Measurements from ENCODE around the gene MAST3.

DNA sequence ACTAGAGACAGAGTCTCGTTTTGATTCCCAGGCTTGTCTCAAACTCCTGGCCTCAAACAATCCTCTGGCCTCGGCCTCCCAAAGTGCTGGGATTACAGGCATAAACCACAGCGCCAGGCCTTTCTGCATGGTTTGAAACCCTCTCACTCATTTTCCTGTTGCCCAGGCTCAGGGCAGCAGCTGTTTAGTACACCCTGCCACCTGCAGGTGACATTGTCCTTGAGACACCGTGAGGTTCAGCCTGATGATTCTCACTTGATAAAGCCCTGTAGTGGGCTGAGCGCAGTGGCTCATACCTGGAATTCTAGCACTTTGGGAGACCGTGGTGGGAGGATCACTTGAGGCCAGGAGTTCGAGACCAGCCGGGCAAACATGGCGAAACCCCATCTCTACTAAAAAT, 23.4 kb upstream of the MAST3 start:
- TF ChIP-seq CTCF (IDR thresholded peaks at IDR 0.05) (no peak), YY1 (IDR thresholded peaks at IDR 0.05; ENCODE audit: low read depth) (no peak), REST (IDR thresholded peaks at IDR 0.05; ENCODE audit: low read depth, low read length) (no peak), USF2 (IDR thresholded peaks at IDR 0.05; ENCODE audit: borderline replicate concordance, low read depth, low read length) (no peak), PBX3 (IDR thresholded peaks at IDR 0.05) (no peak), RCOR1 (IDR thresholded peaks at IDR 0.05; ENCODE audit: low read length) (no peak), RFX5 (IDR thresholded peaks at IDR 0.05; ENCODE audit: low read length) (no peak), SMC3 (IDR thresholded peaks at IDR 0.05; ENCODE audit: low read depth, low read length) (no peak)
